ENCODE results near the gene MCEE.
"Not testable (repeated sequence)": the region's sequence is repeated elsewhere in the genome, so short reads cannot be mapped to it uniquely, and the experiment has no call there.

GRCh38 chr2:71106463-71106862 lies 23.6 kb downstream of the MCEE start:
- not testable (repeated sequence) for TF ChIP-seq SP1 (IDR thresholded peaks at IDR 0.05); FOXA1 (IDR thresholded peaks at IDR 0.05); SUZ12 (IDR thresholded peaks at IDR 0.05); TARDBP (IDR thresholded peaks at IDR 0.05); PKNOX1 (IDR thresholded peaks at IDR 0.05); L3MBTL2 (conservative IDR thresholded peaks at IDR 0.05)
